ENCODE measurements around the gene SEPTIN11.

The SEPTIN11 gene

GRCh38 chr4:76920715-76921114, 28.8 kb upstream of the SEPTIN11 start:
- no peak overlapping the region for H3K4me3 ChIP-seq (ENCODE audit: low read depth in 1 of 2, low read length in 1 of 2)
- H3K4me1 ChIP-seq (ENCODE audit: control insufficient read depth in 1 of 2, insufficient read depth in 1 of 2, low read depth in 1 of 2, low read length in 1 of 2) = no peaks in the 10 kb centered on the region
- H3K27ac ChIP-seq = no peak overlapping the region
- no peak for TF ChIP-seq CTCF (IDR thresholded peaks at IDR 0.05)
- H3K27me3 ChIP-seq = no peaks in the 10 kb centered on the region
- H3K9me3 ChIP-seq = no peaks in the 10 kb centered on the region
- H3K36me3 ChIP-seq = no peaks in the 10 kb centered on the region

- Histone ChIP-seq H3K4me3 (ENCODE audit: low read depth in 1 of 2, low read length in 1 of 2) (no peak overlapping the region), H3K36me3 (no peaks in the 10 kb centered on the region), H3K27ac (no peak overlapping the region), H3K27me3 (no peaks in the 10 kb centered on the region), H3K4me1 (ENCODE audit: control insufficient read depth in 1 of 2, insufficient read depth in 1 of 2, low read depth in 1 of 2, low read length in 1 of 2) (no peaks in the 10 kb centered on the region), H3K9me3 (no peaks in the 10 kb centered on the region)
- TF ChIP-seq CTCF (IDR thresholded peaks at IDR 0.05) = no peak
Measured at GRCh38 chr4:76923619-76924357, 25.8 kb upstream of the SEPTIN11 start.

GRCh38 chr4:76926841-76927240, 22.7 kb upstream of the SEPTIN11 start:
- no peaks in the 10 kb centered on the region for H3K4me1 ChIP-seq (ENCODE audit: control insufficient read depth in 1 of 2, insufficient read depth in 1 of 2, low read depth in 1 of 2, low read length in 1 of 2)
- no peaks in the 10 kb centered on the region for H3K36me3 ChIP-seq
- no peaks in the 10 kb centered on the region for H3K27me3 ChIP-seq
- H3K9me3 ChIP-seq = no peaks in the 10 kb centered on the region
- no peak overlapping the region for H3K27ac ChIP-seq
- TF ChIP-seq CTCF (IDR thresholded peaks at IDR 0.05) = no peak
- H3K4me3 ChIP-seq (ENCODE audit: low read depth in 1 of 2, low read length in 1 of 2) = no peak overlapping the region

GRCh38 chr4:76930685-76931084, 18.9 kb upstream of the SEPTIN11 start:
- Histone ChIP-seq H3K4me3 (ENCODE audit: low read depth in 1 of 2, low read length in 1 of 2) (no peak overlapping the region), H3K36me3 (no peaks in the 10 kb centered on the region), H3K9me3 (no peaks in the 10 kb centered on the region), H3K27ac (no peak overlapping the region), H3K4me1 (ENCODE audit: control insufficient read depth in 1 of 2, insufficient read depth in 1 of 2, low read depth in 1 of 2, low read length in 1 of 2) (no peaks in the 10 kb centered on the region), H3K27me3 (no peaks in the 10 kb centered on the region)
- no peak for TF ChIP-seq CTCF (IDR thresholded peaks at IDR 0.05)

GRCh38 chr4:76931087-76931486, 18.5 kb upstream of the SEPTIN11 start:
- no peak for TF ChIP-seq CTCF (IDR thresholded peaks at IDR 0.05)
- Histone ChIP-seq H3K9me3 (no peaks in the 10 kb centered on the region), H3K4me3 (ENCODE audit: low read depth in 1 of 2, low read length in 1 of 2) (no peak overlapping the region), H3K27ac (no peak overlapping the region), H3K27me3 (no peaks in the 10 kb centered on the region), H3K36me3 (no peaks in the 10 kb centered on the region), H3K4me1 (ENCODE audit: control insufficient read depth in 1 of 2, insufficient read depth in 1 of 2, low read depth in 1 of 2, low read length in 1 of 2) (no peaks in the 10 kb centered on the region)
